Measurements from ENCODE around the gene PCNX2. TPM values are rescaled to one million over a fixed set of nuclear protein-coding genes. Genes with fewer than 3 reads are reported as not detected.

Gene PCNX2
- total and polyA plus RNA-seq, 2 of the 13 experiments (the other 11 are each of a cell fraction or from before 2014, with no cell fraction given): 0.11 to 0.42 TPM

- TF ChIP-seq GMEB1 (CRISPR knock-in tag; IDR thresholded peaks at IDR 0.05; ENCODE audit: borderline replicate concordance) (no peak), CREB3 (CRISPR knock-in tag; IDR thresholded peaks at IDR 0.05) (no peak), ZNF207 (IDR thresholded peaks at IDR 0.05; ENCODE audit: borderline replicate concordance) (no peak), GTF2F1 (IDR thresholded peaks at IDR 0.05; ENCODE audit: low read length) (no peak), MLX (CRISPR knock-in tag; IDR thresholded peaks at IDR 0.05) (no peak), E2F2 (CRISPR knock-in tag; IDR thresholded peaks at IDR 0.05; ENCODE audit: borderline replicate concordance) (no peak), SP5 (CRISPR knock-in tag; IDR thresholded peaks at IDR 0.05; ENCODE audit: borderline replicate concordance, low read depth) (peak; percentile 28; the same call in 1 of the 2 replicates), HES4 (CRISPR knock-in tag; IDR thresholded peaks at IDR 0.05; ENCODE audit: borderline replicate concordance) (0 out of 2 replicates have a peak, but pooled peaks have one; percentile 24), POLR2AphosphoS2 (IDR thresholded peaks at IDR 0.05; ENCODE audit: low read depth, low read length) (no peak), NFIC (IDR thresholded peaks at IDR 0.05; ENCODE audit: low read length) (no peak), RBM39 (IDR thresholded peaks at IDR 0.05; ENCODE audit: low read depth, low read length, poor library complexity, severe bottlenecking) (no peak), THRA (CRISPR knock-in tag; IDR thresholded peaks at IDR 0.05; ENCODE audit: borderline replicate concordance) (no peak), ZFP41 (CRISPR knock-in tag; IDR thresholded peaks at IDR 0.05; ENCODE audit: borderline replicate concordance) (no peak), CAMTA2 (CRISPR knock-in tag; IDR thresholded peaks at IDR 0.05; ENCODE audit: borderline replicate concordance) (no peak), ZBTB46 (CRISPR knock-in tag; IDR thresholded peaks at IDR 0.05; ENCODE audit: borderline replicate concordance) (no peak), SYNCRIP (IDR thresholded peaks at IDR 0.05; ENCODE audit: insufficient read depth, low read depth, low read length) (no peak)
- TF ChIP-seq, protein P1, sequence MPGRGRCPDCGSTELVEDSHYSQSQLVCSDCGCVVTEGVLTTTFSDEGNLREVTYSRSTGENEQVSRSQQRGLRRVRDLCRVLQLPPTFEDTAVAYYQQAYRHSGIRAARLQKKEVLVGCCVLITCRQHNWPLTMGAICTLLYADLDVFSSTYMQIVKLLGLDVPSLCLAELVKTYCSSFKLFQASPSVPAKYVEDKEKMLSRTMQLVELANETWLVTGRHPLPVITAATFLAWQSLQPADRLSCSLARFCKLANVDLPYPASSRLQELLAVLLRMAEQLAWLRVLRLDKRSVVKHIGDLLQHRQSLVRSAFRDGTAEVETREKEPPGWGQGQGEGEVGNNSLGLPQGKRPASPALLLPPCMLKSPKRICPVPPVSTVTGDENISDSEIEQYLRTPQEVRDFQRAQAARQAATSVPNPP (CRISPR knock-in tag; IDR thresholded peaks at IDR 0.05): no peak
These were observed 345.0 kb downstream of the PCNX2 start, which contains the start of gene NTPCR (continued) for GRCh38 chr1:232950197-232951176.
